H9 (cell line): ENCODE measurements around the gene NOS1AP. TPM values are rescaled to one million over a fixed set of nuclear protein-coding genes. Genes with fewer than 3 reads are reported as not detected.
A peak's percentile ranks its signal among the peaks of the same experiment; 100 is the strongest.

Source experiments
- DNase-seq: peaks from one replicate; pipeline ENCODE4 v3.0.0-alpha.2; 2017
- H2AFZ ChIP-seq: one replicate; pipeline ENCODE4 v1.6.1; 2013; ENCODE audit warnings: mild to moderate bottlenecking, low read length, control low read depth, moderate library complexity
- H2AK5ac ChIP-seq: 2 replicates; pipeline ENCODE4 v1.6.1; 2013; ENCODE audit warnings: low read length, control low read depth, mixed read lengths; ENCODE audit not compliant: insufficient read length
- H2BK120ac ChIP-seq: one replicate; pipeline ENCODE4 v1.6.1; 2013; ENCODE audit warnings: low read depth, mild to moderate bottlenecking, low read length, control low read depth, inconsistent platforms; ENCODE audit not compliant: poor library complexity, severe bottlenecking
- H2BK12ac ChIP-seq: 2 replicates; pipeline ENCODE4 v1.6.1; 2013; ENCODE audit warnings: low read length, control low read depth, mixed read lengths, low read depth; ENCODE audit not compliant: insufficient read length
- H2BK15ac ChIP-seq: 2 replicates; pipeline ENCODE4 v1.6.1; 2013; ENCODE audit warnings: low read depth, low read length, control low read depth
- H2BK20ac ChIP-seq: one replicate; pipeline ENCODE4 v1.6.1; 2013; ENCODE audit warnings: low read depth, mild to moderate bottlenecking, low read length, control low read depth, inconsistent platforms; ENCODE audit not compliant: poor library complexity, severe bottlenecking
- H2BK5ac ChIP-seq: 2 replicates; pipeline ENCODE4 v1.6.1; 2013; ENCODE audit warnings: low read length, control low read depth, mixed read lengths; ENCODE audit not compliant: insufficient read length
- H3K14ac ChIP-seq: 2 replicates; pipeline ENCODE4 v1.6.1; 2013; ENCODE audit warnings: low read length, control low read depth; ENCODE audit not compliant: insufficient read depth
- H3K18ac ChIP-seq: 2 replicates; pipeline ENCODE4 v1.6.1; 2013; ENCODE audit warnings: low read depth, mild to moderate bottlenecking, mixed read lengths, low read length, control low read depth; ENCODE audit not compliant: insufficient read length
- H3K23ac ChIP-seq: 2 replicates; pipeline ENCODE4 v1.6.1; 2013; ENCODE audit warnings: low read length, control low read depth, mixed read lengths, low read depth; ENCODE audit not compliant: insufficient read length
- H3K23me2 ChIP-seq: 2 replicates; pipeline ENCODE4 v1.6.1; 2013; ENCODE audit warnings: low read depth, mild to moderate bottlenecking, mixed read lengths, low read length, control low read depth; ENCODE audit not compliant: insufficient read length, poor library complexity, severe bottlenecking
- H3K27ac ChIP-seq: 2 replicates; pipeline ENCODE4 v1.5.1; 2013; ENCODE audit warnings: low read length, control low read depth, mixed read lengths, low read depth; ENCODE audit not compliant: insufficient read length
- H3K27me3 ChIP-seq: 2 replicates; pipeline ENCODE4 v1.6.1; 2013; ENCODE audit warnings: low read length, control low read depth, inconsistent platforms; ENCODE audit not compliant: insufficient read depth
- H3K4ac ChIP-seq: 2 replicates; pipeline ENCODE4 v1.6.1; 2013; ENCODE audit warnings: low read depth, mild to moderate bottlenecking, control low read depth, inconsistent platforms, low read length, moderate library complexity
- H3K4me1 ChIP-seq: 2 replicates; pipeline ENCODE4 v1.6.1; 2013; ENCODE audit warnings: low read length, control low read depth, inconsistent platforms; ENCODE audit not compliant: insufficient read depth
- H3K4me2 ChIP-seq: 2 replicates; pipeline ENCODE4 v1.6.1; 2013; ENCODE audit warnings: low read length, control low read depth, mixed read lengths; ENCODE audit not compliant: insufficient read length, insufficient read depth
- H3K56ac ChIP-seq: 2 replicates; pipeline ENCODE4 v1.6.1; 2013; ENCODE audit warnings: low read depth, mild to moderate bottlenecking, mixed read lengths, low read length, control low read depth; ENCODE audit not compliant: insufficient read length
- H3K79me1 ChIP-seq: 2 replicates; pipeline ENCODE4 v1.6.1; 2013; ENCODE audit warnings: low read depth, mild to moderate bottlenecking, moderate library complexity, low read length, control low read depth, inconsistent platforms; ENCODE audit not compliant: insufficient read depth, poor library complexity, severe bottlenecking
- H3K79me2 ChIP-seq: 2 replicates; pipeline ENCODE4 v1.6.1; 2013; ENCODE audit warnings: low read length, control low read depth, inconsistent platforms; ENCODE audit not compliant: insufficient read depth
- H3K9ac ChIP-seq: 2 replicates; pipeline ENCODE4 v1.6.1; 2013; ENCODE audit warnings: low read length, control low read depth, mixed read lengths; ENCODE audit not compliant: insufficient read length; ENCODE audit errors: extremely low read depth
- H3K9me3 ChIP-seq: one replicate; pipeline ENCODE4 v1.6.1; 2013; ENCODE audit warnings: low read depth, low read length, inconsistent platforms; ENCODE audit not compliant: control insufficient read depth
- H3T11ph ChIP-seq: one replicate; pipeline ENCODE4 v1.6.1; 2013; ENCODE audit warnings: mild to moderate bottlenecking, low read length, control low read depth, inconsistent platforms
- H4K20me1 ChIP-seq: one replicate; pipeline ENCODE4 v1.6.1; 2013; ENCODE audit not compliant: control insufficient read depth, insufficient read length, insufficient read depth
- H4K5ac ChIP-seq: 2 replicates; pipeline ENCODE4 v1.6.1; 2013; ENCODE audit warnings: low read depth, mild to moderate bottlenecking, mixed read lengths, low read length, control low read depth; ENCODE audit not compliant: insufficient read length
- H4K8ac ChIP-seq: replicated peaks from 2 replicates; pipeline ENCODE4 v1.6.1; 2013; ENCODE audit warnings: low read length, control low read depth, mixed read lengths, low read depth; ENCODE audit not compliant: insufficient read length
- H4K91ac ChIP-seq: 2 replicates; pipeline ENCODE4 v1.6.1; 2013; ENCODE audit warnings: low read depth, mild to moderate bottlenecking, moderate library complexity, mixed read lengths, low read length, control low read depth; ENCODE audit not compliant: insufficient read length
- H3K27ac Mint-ChIP-seq, 3 experiments: 2 replicates in 2 of 3; 3 replicates in 1 of 3; pipeline ENCODE4 v1.8.0; 2020 to 2021; ENCODE audit warnings: mixed read lengths in 3 of 3, mild to moderate bottlenecking in 1 of 3, moderate library complexity in 1 of 3
- H3K27me3 Mint-ChIP-seq: 2 replicates; pipeline ENCODE4 v1.8.0; 2021; ENCODE audit warnings: low read depth, mild to moderate bottlenecking, moderate library complexity, mixed read lengths
- H3K36me3 Mint-ChIP-seq, 3 experiments: 2 replicates in 2 of 3; 3 replicates in 1 of 3; pipeline ENCODE4 v1.8.0; 2020 to 2021; ENCODE audit warnings: low read depth in 3 of 3, mixed read lengths in 3 of 3; ENCODE audit not compliant: insufficient read depth in 1 of 3
- H3K4me1 Mint-ChIP-seq, 2 experiments: 2 replicates each; pipeline ENCODE4 v1.8.0; 2020; ENCODE audit warnings: mixed read lengths in 2 of 2
- H3K4me3 Mint-ChIP-seq, 2 experiments: 2 replicates in 1 of 2; 3 replicates in 1 of 2; pipeline ENCODE4 v1.8.0; 2020 to 2021; ENCODE audit warnings: mild to moderate bottlenecking in 2 of 2, mixed read lengths in 2 of 2, moderate library complexity in 1 of 2
- H3K9me3 Mint-ChIP-seq, 2 experiments: 2 replicates in 1 of 2; 3 replicates in 1 of 2; pipeline ENCODE4 v1.8.0; 2020; ENCODE audit warnings: mild to moderate bottlenecking in 2 of 2, mixed read lengths in 2 of 2, moderate library complexity in 1 of 2
- WGBS: extraction: QIAGEN DNeasy Blood & Tissue Kit; methylation state at CpG from one replicate; pipeline ENCODE4 v1.1.7; 2013; ENCODE audit warnings: missing lambda C conversion rate, low lambda C conversion rate, mixed read lengths; ENCODE audit not compliant: insufficient read length; ENCODE audit errors: extremely low coverage; 5-methylcytosine and 5-hydroxymethylcytosine counted together
- total RNA-seq: library from RNA; stranded (reverse); gene quantifications from 2 replicates; pipeline ENCODE4 v1.2.1, GENCODE V29; 2021
- TF ChIP-seq, protein P1 (sequence below): fragments of 200-600 bp; sonication (generic); conservative IDR thresholded peaks from 3 replicates; pipeline ENCODE4 v1.8.0; 2021; ENCODE audit warnings: antibody characterized with exemption, mild to moderate bottlenecking

Gene NOS1AP
- total RNA-seq, 1 experiment from 2014 or later, result 8.4 TPM

DNA sequence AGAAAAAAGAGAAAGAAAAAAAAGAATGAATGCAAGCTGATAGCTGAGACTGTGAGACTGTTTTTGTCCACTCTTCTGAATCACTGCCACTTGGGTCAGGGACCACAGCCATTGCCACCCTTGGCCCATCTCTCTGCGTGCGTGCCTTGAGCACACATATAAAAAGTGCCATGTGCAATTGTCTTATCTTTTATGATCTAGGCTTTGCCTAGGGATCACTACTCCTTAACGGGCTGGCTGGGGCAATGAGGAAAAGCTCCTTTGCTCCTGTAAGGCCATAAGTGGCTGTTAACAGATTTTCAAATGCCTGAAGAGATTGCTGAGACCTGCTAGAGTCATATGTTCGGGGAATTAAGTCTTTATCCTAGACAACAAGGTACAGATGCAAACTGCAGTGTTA is 299.0 kb downstream of the NOS1AP start:
- Histone ChIP-seq H2BK20ac (no peak overlapping the region), H3K27ac (no peak overlapping the region)

More for the DNA sequence above, 299.0 kb downstream of the NOS1AP start:
- H3K9me3 Mint-ChIP-seq, result no peaks in the 10 kb centered on the region
- Histone ChIP-seq H3K4me2 (no peak overlapping the region), H3K27me3 (no peaks in the 10 kb centered on the region), H3K4ac (no peak overlapping the region), H3T11ph (no peak overlapping the region), H2AFZ (no peak overlapping the region), H3K9ac (no peak overlapping the region), H4K20me1 (no peaks in the 10 kb centered on the region), H3K79me2 (no peaks in the 10 kb centered on the region), H2BK12ac (no peak overlapping the region), H3K4me1 (no peaks in the 10 kb centered on the region), H4K91ac (no peak overlapping the region), H2BK120ac (no peak overlapping the region), H3K23me2 (no peaks in the 10 kb centered on the region), H2BK15ac (no peak overlapping the region), H3K18ac (no peak overlapping the region), H3K56ac (no peak overlapping the region), H3K23ac (no peak overlapping the region), H2AK5ac (no peak overlapping the region), H2BK5ac (no peak overlapping the region), H4K8ac (no peak overlapping the region), H3K9me3 (no peaks in the 10 kb centered on the region), H4K5ac (no peak overlapping the region), H3K14ac (no peak overlapping the region), H3K79me1 (no peaks in the 10 kb centered on the region)
- DNase-seq, result no peak
- no peaks in the 10 kb centered on the region for H3K27me3 Mint-ChIP-seq
- 0 out of 4 replicates have a peak, but pooled peaks cover 0 to 2% of the 10 kb centered on the region in 2 experiments for H3K4me1 Mint-ChIP-seq
- H3K36me3 Mint-ChIP-seq, result peaks cover 2 to 8% (median 3%) of the 10 kb centered on the region in 3 experiments; a peak in 4 of 7 replicates
- H3K4me3 Mint-ChIP-seq, result no peak overlapping the region
- H3K27ac Mint-ChIP-seq, result peak overlapping the region in 1 of 3 experiments; percentile 37; a peak in 1 of 7 replicates
- no CpG with 5 or more reads among the region's 4 CpGs for whole genome bisulfite sequencing
- TF ChIP-seq, protein P1, sequence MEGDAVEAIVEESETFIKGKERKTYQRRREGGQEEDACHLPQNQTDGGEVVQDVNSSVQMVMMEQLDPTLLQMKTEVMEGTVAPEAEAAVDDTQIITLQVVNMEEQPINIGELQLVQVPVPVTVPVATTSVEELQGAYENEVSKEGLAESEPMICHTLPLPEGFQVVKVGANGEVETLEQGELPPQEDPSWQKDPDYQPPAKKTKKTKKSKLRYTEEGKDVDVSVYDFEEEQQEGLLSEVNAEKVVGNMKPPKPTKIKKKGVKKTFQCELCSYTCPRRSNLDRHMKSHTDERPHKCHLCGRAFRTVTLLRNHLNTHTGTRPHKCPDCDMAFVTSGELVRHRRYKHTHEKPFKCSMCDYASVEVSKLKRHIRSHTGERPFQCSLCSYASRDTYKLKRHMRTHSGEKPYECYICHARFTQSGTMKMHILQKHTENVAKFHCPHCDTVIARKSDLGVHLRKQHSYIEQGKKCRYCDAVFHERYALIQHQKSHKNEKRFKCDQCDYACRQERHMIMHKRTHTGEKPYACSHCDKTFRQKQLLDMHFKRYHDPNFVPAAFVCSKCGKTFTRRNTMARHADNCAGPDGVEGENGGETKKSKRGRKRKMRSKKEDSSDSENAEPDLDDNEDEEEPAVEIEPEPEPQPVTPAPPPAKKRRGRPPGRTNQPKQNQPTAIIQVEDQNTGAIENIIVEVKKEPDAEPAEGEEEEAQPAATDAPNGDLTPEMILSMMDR, result no peak
